Activated T-helper 1 cell treated with Interleukin-2 at 50 U/mL for 16 hours (primary cell): ENCODE measurements around the gene FFAR4.

Experiments
- DNase-seq: peaks from one replicate; pipeline ENCODE4 v3.0.0-alpha.2; 2020; ENCODE audit warnings: low read depth

FFAR4 gene

DNA sequence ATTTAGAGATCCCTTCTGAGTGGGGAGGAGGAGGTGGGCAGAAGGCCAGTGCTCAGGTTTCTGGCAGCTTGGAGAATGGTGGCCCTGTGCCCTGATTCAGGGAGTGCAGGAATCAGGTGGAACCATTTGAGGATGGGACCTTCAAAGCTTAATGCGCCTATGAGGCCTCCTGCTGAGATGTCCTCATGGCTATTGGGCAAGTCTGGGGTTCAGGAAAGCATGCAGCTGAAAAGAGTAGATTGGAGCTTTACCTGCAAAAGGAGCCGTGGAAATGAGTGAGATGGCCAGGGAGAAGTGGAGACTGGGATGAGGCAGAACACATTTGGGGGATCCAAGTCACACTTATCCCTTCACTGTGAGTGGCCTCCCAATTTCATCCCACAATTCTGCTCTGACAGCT is 6.1 kb downstream of the FFAR4 start:
- DNase-seq = no peak

DNA sequence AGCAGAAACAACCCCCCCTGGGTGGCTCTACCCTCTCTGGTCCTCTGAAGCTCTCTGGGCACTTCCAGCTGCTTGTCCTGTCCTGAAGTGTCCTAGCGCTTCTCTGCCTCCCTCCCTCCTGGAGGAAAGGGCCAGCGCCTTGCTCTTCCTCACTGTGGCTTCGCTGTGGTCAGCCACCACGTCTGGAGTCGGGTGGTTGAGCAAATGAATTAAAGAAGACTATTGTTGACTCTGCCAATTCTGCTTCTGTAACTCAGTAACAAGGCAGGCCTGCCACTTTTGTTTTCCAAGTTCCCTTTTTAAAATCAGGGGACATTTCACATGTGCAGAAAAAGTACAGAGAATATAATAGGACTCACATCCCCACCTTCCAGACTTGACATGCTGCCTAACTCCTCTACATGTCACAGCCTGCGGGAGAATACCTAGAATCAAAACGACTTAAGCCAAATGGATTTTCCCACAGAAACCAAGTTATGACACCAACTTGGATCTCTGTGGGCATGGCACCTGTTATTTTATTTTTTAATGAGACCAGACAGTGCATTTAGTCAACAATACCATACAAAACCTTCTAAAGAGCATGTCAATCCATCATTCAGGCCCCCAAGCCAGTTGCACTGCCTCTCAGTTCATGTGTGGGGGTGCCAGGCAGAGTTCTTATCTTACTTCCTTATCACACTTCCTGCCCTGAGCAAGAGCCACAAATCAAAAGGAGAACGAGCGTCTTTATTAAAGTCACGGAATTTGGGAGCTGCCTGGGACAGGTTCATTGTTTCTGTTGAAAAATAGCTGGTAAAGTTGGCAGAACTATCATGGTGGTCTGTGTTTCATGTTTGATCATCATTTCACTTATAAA is 6.8 kb downstream of the FFAR4 start:
- no peak for DNase-seq

DNA sequence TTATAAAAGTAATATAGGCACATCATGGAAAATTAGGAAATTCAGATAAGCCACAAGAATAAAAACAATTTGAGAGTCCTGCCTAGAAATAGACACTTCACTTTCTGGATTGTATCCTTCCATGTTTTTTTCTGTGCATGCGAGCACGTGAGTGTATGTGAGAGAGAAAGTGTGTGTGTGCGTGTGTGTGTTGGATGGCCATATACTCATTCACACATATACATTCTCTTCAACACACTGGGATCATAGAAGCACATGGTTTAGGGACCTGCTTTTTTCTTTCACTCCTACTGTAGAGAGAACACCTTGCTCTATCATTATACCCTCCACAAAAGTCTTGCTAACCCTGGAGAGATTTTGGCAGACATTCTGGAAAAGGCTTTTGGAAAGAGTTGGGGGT is 7.5 kb downstream of the FFAR4 start:
- DNase-seq = no peak

DNA sequence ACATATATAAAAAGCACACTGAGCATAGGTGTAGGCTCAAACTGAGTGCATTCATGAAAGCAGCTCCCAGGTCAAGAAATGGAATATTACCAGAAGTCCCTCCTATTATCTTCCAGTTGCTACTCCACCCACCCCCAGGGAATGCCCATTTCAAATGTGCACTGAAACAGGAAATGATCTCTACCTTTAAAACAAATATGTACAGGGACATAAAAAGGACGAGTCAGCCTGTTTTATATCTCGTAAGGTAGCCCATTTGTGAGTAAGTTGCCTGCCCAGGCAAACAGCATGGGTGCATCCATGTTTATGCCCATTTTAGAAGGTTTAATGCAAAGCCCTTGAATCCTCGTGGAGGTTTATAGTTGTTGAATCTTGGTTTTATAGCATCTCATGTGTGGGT is 10.4 kb downstream of the FFAR4 start:
- no peak for DNase-seq

DNA sequence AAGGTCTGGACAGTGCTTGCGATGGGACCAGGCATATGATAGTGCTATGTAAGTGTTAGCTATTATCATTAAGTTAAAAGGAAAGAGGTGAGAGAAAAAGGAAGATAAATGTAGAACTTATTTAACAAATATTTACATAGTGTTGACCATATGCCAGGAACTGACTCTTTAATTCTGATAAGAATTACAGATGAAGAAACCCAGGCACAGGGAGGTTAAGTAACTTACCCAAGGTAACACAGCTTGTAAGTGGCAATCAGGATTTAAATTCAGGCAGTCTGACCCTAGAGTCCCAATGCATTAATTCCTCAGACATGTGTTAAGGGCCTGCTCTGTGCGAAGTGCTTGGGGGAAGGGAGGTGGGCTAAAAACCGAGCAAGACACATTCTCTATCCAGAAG is 11.1 kb downstream of the FFAR4 start:
- DNase-seq = no peak

DNA sequence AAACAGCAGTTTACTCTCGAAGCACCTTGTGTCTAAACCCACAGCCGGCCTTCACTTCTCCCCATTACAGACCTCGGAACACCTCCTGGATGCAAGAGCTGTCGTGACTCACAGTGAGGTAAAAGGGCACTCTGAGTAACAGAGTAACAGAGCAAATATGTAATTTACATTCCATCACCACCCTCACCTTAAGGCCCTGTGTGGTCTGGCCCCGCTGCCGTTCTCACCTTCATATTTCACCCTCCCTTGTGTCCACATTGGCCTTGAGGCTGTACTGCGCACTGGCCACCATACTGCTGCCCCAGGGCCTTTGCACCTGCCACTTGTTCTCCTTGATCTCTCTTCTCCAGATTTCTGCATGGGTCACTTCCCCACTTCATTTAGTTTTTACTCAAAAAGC is 12.6 kb downstream of the FFAR4 start:
- no peak for DNase-seq

DNA sequence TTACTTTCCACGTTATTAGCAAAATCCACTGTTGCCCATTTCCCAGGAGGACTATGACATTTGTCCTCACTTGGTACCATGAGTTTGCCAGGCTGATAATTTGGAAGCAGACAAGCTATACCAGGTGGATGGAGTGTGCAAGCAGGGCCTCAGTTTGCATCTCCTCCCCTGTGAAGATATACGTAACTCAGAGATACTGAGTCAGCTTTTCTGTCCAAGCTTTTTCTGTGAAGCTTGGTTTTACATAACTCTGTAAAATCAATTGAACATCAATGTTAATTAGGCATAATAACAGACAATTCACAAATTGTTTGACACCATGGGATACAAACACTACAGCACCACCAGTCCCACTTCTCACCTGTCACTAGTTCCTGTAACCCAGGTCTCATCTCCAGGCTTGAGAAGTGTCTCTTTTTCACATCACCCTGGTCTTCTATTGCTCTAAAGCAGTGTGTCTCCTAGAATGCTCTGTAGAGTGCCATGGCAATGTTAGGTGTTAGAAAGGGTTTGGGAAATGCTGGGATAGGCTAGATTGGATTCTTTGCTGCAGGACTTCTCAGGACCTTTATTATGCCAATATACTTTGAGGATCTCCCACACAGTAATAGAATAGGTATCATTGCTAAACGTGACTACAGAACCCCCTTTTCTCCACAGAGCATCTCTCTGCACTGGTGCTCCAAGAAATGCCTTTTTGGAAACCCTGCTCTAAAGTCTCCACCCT is 13.7 kb downstream of the FFAR4 start:
- no peak for DNase-seq

DNA sequence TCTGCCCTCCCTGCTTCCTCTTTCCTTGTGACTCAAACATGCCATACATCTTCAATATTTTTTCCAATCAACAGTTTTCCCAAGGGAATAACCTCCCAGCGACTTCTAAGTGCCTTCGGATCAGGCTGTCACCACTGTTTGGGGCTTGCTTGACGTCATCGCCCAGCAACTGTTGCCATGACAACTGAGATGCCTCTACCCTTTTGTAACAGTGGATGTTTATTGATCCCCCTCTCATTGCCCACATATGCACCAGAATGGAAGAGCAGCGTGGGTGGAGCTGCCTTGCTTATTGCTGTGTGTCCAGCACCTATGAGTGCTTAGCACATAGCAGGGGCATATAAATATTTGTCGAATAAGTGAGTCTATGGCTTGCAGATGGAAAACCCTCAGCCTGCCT is 14.4 kb downstream of the FFAR4 start:
- DNase-seq = no peak

DNA sequence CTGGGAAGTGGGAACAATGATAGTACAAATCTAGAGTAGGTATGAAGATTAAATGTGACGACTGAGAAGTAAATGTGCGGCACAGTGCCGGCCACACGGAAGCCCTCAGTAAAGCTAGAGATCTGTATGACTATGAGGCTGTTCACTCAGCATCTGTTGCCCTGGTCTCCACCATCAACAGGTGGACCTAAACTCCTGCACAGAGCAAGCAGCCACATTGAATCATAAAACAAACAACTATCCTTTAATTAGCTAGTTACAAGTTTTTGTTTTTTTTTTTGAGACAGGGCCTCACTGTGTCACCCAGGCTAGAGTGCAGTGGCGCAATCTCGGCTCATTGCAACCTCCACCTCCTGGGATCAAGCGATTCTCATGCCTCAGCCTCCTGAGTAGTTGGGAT is 18.0 kb downstream of the FFAR4 start:
- no peak for DNase-seq

DNA sequence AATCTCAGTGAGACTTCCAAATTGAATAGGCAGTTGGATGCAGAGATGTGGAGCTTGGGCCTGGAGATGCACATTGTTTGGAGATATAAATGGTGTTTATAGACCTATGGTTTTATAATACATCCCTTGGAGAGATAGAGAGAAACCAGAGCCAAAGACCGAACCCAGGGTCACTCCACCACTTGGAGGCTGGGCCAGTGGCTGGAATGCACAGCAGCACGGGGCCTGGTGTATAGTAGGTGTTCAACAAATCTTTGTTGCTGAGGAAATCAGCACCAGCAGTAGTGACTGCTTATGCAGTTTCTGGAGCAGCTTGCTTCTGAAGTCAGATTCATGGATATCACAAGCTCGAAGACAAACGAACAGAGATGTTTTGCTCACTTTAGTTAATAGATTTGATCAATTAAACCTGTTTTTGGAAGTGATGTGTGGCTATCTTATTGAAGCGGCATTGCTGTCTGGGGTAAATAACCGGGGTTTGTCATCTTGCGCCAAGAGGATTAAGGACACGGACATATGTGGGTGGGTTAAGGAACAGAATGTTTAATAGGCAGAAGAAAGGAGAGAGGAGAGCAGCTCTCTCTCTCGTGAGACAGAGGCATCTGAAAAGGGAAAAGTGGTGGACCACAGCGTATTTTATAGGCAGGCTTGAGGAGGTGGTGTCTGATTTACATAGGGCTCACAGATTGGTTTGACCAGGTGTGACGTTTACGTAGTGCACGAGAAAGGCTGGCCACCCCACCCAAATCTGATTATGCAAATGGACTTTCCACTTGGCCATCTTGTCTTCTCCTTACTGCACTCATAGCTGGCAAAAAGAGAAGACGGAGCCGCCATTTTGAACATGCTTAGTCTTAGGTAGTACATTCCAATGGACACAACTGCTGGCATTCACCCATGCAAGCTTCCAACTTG is 23.4 kb downstream of the FFAR4 start:
- DNase-seq = no peak

DNA sequence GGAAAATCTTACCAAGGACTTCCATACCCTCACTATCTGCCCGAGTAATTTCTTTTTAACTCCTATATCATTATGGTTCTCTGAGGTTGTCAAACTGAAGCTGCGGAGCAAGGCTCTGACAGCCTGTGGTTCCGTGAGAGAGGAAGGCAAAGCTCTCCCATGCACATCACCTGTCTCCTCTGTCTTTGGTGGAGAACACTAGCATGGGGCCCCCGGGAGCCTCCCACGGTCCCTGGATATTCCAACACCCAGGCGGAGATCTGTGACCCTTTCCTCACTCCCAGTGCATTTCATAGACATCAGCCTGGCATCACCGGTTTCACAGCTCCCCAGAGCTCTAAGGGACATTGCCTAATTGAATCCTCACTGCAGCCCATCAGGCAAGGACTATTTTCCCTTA is 24.2 kb downstream of the FFAR4 start:
- no peak for DNase-seq

DNA sequence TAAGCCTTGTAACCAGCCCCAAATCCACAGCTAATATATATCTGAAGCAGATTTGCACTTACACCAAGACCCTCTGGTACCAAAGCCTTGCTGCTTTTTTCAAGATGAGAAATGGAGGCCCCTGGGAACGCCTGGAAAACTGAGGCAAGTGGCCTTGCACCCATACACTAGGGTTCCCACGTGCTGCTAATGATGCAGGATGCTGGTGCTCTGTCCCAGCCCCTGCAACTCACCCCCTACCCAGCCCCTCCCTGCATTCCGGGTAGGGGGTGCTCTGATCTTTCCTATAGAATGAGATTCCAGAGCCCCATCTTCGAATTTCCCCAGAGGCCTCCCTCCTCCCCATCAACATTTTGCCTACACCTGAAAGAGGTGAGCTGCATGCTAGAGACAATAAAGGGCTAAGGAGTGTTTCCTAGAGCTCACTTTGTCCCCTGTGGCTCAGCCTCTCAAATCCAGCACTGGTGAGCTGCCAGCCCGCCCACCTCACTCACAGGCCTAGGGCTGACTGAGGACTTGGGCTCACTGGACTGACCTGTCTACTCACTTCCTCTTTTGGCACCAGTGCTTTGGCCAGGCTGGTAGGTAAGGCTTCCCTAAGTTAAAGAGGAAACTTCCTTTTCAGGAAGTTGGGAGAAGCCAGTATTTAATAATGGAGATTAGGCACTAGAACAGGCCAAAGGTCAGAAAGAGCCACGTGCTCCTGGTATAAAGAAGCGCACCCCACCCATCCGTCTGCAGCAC is 24.8 kb downstream of the FFAR4 start:
- no peak for DNase-seq

DNA sequence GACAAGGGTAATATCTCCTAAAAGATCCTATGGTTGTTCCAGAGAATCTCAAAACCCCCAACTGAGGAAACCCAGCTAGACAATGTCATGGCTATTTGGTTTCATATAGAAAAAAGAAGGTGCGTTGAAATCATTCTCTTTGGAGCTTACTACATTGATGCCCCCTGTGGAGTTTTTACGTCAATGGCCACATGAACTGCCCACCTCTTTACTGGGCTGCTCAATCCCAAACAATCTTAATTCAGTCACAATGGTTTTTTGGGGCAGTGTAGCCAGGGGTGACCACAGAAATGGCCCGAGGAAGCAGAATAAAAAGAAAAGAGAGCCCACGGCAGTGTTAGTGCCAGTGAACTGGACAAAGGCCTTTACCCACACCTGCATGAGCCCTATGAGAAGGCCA is 26.8 kb downstream of the FFAR4 start:
- no peak for DNase-seq

DNA sequence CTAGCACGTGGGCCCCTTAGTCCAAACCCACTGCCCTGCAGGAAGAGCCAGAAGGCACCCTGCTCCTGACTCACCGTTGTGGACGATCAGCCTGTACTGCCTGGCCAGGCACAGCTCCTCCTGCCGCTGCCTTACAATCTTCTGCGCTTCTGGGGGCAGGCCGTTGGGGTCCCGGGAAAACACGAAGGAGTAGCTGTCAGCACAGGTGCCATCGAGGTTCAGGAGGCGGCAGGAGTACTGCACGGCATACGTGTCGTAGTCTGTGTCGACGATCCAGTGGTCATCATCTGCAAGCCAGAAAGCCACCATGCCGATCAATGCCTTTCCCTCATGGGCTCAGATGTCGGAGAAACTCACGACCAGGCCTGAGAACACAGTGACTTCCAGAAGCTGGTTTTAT is 27.3 kb downstream of the FFAR4 start:
- DNase-seq = no peak

DNA sequence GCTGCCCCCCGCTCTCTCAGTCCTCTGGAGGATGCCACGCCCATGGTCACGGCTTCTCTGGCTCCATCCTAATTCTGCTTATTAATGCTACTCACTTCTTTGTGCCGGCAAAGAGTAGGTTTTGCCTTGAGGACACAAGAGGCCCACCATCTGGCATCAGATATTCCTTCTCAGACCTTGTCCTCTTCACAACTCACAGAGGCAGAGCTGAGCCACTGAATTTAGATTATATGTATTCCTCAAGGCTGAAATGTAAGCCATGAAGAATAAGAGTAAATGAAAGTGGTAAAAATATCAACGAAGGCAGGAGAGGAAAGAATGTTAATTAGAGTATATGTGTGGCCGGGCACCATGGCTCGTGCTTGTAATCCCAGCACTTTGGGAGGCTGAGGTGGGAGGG is 28.1 kb downstream of the FFAR4 start:
- no peak for DNase-seq

DNA sequence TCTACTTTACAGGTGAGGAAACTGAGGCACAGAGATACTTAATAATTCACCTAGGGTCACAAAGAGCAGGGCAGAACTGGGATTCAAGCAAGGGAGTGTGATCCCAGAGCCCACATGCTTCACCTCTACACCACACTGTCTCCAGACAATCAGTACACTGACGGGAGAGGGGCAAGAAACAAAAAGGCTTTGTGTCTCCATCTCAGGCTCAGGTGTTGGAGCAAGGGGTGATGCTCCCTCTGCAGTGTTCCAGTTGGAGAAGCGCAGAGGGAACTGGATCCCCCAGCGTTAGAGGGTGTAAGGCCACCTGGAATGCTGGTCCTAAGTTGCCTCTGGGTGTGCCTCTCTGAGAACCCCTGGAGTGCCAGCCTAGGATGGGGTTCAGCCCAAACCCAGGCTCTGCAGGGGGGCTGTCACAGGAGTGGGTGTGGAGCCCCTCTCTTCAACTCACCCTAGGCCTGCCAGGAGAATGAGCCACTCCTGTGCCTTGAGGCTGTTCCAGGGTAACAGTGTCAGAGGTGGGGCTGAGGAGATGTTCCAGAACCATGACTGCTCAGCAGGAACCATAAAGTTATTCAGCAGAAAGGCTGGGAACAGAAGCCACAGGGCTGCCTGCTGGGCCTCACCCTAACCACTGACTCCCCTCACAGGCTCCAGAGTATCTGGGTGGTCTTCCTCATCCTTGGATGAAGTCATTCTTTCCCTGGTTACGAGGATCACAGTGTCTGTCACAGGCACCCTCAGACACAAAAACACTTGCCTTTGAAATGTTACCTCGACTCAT is 29.1 kb downstream of the FFAR4 start:
- DNase-seq = no peak

DNA sequence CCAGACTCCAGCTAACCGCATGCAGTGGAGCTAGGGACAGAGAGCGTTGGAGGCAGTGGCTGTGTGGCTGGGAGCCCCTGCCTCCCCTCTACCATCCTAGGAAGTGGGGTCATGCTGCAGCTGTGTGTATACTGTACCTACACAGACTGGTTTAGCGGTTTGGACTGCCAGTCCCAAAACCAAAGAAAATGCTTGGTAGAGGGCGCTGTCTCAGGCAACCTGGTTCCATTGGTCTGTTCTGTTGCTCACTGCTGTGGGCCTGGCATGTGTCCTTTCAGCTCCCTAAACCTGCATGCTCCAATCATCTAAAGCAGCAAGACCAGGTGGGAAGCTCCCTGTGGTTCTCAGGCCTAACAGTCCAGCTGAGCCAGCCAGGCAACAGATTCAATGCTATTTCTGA is 30.1 kb downstream of the FFAR4 start:
- no peak for DNase-seq

DNA sequence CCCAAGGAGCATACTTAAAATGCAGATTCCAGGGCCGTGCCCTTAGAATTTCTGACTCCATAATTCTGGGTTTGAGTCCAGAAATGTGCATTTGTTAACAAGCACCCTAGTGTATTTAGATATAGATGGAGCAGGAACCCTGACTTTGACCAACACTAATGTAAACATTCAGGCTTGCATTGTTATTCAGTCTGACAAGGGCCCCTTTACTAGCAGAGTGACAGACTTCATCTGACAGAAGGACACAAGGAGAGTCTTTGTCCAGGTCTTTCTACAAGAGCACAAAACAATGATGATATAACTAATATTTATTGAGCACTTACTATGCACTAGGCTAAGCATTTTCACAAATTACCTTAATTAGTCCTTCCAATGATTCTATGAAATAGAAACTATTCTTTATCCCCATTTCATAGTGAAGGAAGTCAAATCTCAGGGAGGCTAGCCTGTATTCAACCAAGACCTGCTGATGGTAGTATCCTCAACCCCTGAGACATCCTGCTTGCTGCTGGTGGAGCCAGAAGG is 30.7 kb downstream of the FFAR4 start:
- no peak for DNase-seq

DNA sequence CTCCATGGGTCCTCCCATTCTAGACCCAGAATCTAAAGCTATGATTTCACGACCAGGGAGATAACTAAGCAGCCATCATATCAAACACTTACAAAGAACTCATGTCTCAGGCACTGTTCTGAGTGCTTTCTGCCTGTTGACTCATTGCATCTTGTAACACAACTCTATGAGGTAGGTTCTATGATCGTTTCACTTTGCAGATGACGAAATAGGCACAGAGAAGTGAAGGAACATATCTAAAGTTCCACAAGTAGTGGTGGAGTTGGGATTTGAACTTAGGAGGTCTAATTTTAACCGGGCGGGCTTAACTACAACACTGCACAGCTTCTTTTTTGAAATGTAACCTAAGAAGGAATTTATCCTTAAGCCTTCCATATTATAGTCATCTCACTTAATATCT is 31.7 kb downstream of the FFAR4 start:
- DNase-seq = no peak

DNA sequence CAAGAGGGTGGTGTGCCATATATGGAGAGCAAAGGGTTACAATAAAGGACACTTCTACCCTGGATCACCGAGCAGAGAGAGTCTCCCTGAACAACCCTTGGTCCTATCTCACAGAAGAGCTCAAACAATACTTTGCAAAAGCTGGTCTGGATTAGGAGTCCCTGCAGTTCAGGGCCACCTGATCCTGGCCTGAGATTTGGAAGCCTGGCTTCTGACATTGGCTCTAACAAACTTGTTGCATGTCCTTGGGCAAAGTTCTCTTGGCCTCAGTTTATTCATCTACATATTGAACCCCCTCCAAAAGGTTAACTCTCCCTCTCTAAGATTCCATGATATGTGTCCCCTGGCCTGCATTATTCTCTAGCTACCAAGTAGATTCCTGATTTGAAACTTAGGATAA is 32.9 kb downstream of the FFAR4 start:
- no peak for DNase-seq

DNA sequence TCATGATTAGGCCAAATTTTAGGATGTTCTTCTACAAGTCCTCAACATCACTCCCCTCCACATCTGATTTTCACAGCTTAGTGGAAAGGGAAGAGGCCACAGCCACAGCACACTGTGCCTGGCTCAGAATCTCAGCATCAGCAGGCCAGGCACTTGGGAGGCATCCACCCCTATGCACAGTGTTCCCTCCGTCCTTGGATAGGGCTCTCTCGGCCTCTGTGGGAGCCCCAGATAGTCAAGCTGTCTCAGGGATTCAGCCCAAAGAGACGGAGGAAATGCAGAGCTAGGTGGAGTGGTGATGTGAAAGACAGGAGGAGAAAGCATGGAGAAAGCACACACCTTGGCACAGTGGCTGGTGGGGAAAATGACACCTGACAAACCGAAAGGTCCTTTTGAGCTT is 33.3 kb downstream of the FFAR4 start:
- no peak for DNase-seq
